ENCODE measurements around the gene DMD.
A peak's percentile ranks its signal among the peaks of the same experiment; 100 is the strongest.

Gene DMD

GRCh38 chrX:31858915-31859314 lies 1352.4 kb downstream of the DMD start:
- DNase-seq (ENCODE audit: low read depth, low spot score): no peak

GRCh38 chrX:31854716-31855115 lies 1356.6 kb downstream of the DMD start:
- DNase-seq (ENCODE audit: low read depth, low spot score): peak; percentile 49

GRCh38 chrX:31851761-31852160 lies 1359.6 kb downstream of the DMD start:
- no peak for DNase-seq (ENCODE audit: low read depth, low spot score)

- DNase-seq (ENCODE audit: low read depth, low spot score): no peak
These were observed 1363.6 kb downstream of the DMD start for GRCh38 chrX:31847773-31848172.

- DNase-seq (ENCODE audit: low read depth, low spot score): peak; percentile 32
These were observed 1366.3 kb downstream of the DMD start for GRCh38 chrX:31845003-31845402.

GRCh38 chrX:31838617-31839016 lies 1372.7 kb downstream of the DMD start:
- no peak for DNase-seq (ENCODE audit: low read depth, low spot score)

- DNase-seq (ENCODE audit: low read depth, low spot score): no peak
These were observed 1373.8 kb downstream of the DMD start for GRCh38 chrX:31837445-31838049.

- no peak for DNase-seq (ENCODE audit: low read depth, low spot score)
These were observed 1374.9 kb downstream of the DMD start for GRCh38 chrX:31836479-31836878.

- no peak for DNase-seq (ENCODE audit: low read depth, low spot score)
These were observed 1379.1 kb downstream of the DMD start for GRCh38 chrX:31832263-31832662.

- no peak for DNase-seq (ENCODE audit: low read depth, low spot score)
These were observed 1390.7 kb downstream of the DMD start for GRCh38 chrX:31820430-31821210.

GRCh38 chrX:31819455-31819854 lies 1391.9 kb downstream of the DMD start:
- no peak for DNase-seq (ENCODE audit: low read depth, low spot score)

- no peak for DNase-seq (ENCODE audit: low read depth, low spot score)
These were observed 1400.2 kb downstream of the DMD start for GRCh38 chrX:31811106-31811505.

GRCh38 chrX:31808357-31808756 lies 1403.0 kb downstream of the DMD start:
- DNase-seq (ENCODE audit: low read depth, low spot score): no peak

GRCh38 chrX:31807165-31807564 lies 1404.2 kb downstream of the DMD start:
- DNase-seq (ENCODE audit: low read depth, low spot score): no peak

- DNase-seq (ENCODE audit: low read depth, low spot score): no peak
These were observed 1405.6 kb downstream of the DMD start for GRCh38 chrX:31805781-31806180.

GRCh38 chrX:31800219-31800618 lies 1411.1 kb downstream of the DMD start:
- no peak for DNase-seq (ENCODE audit: low read depth, low spot score)

- no peak for DNase-seq (ENCODE audit: low read depth, low spot score)
These were observed 1414.7 kb downstream of the DMD start for GRCh38 chrX:31796624-31797023.

GRCh38 chrX:31747411-31747810 lies 1463.9 kb downstream of the DMD start:
- no peak for DNase-seq (ENCODE audit: low read depth, low spot score)

- DNase-seq (ENCODE audit: low read depth, low spot score): peak; percentile 1
These were observed 1468.3 kb downstream of the DMD start for GRCh38 chrX:31743004-31743403.

GRCh38 chrX:31717474-31717873 lies 1493.9 kb downstream of the DMD start:
- DNase-seq (ENCODE audit: low read depth, low spot score): no peak

GRCh38 chrX:31715675-31716074 lies 1495.7 kb downstream of the DMD start:
- peak; percentile 16 for DNase-seq (ENCODE audit: low read depth, low spot score)

GRCh38 chrX:31714797-31715196 lies 1496.6 kb downstream of the DMD start:
- no peak for DNase-seq (ENCODE audit: low read depth, low spot score)

- DNase-seq (ENCODE audit: low read depth, low spot score): no peak
These were observed 1498.2 kb downstream of the DMD start for GRCh38 chrX:31713120-31713519.
